KMS-11 (cell line): Measurements from ENCODE around the gene RNF214.

Experiments used
- H2AFZ ChIP-seq: fragments of 200-600 bp; sonication (generic); 2 replicates; pipeline ENCODE4 v1.6.1; 2016; ENCODE audit warnings: antibody characterized with exemption, mixed run types, low read depth
- H3K27ac ChIP-seq: fragments of 200-600 bp; sonication (generic); 2 replicates; pipeline ENCODE4 v1.6.1; 2016; ENCODE audit warnings: mild to moderate bottlenecking, mixed run types
- H3K27me3 ChIP-seq: fragments of 200-600 bp; sonication (generic); 2 replicates; pipeline ENCODE4 v1.6.1; 2017; ENCODE audit warnings: mild to moderate bottlenecking, low read depth, mixed run types, moderate library complexity; ENCODE audit not compliant: insufficient read depth
- H3K36me3 ChIP-seq: fragments of 200-600 bp; sonication (generic); 2 replicates; pipeline ENCODE4 v1.6.1; 2017; ENCODE audit warnings: mild to moderate bottlenecking, mixed run types; ENCODE audit not compliant: insufficient read depth
- H3K4me1 ChIP-seq: fragments of 200-600 bp; sonication (generic); 2 replicates; pipeline ENCODE4 v1.6.1; 2016; ENCODE audit warnings: mild to moderate bottlenecking, low read depth, mixed run types; ENCODE audit not compliant: poor library complexity, severe bottlenecking
- H3K4me2 ChIP-seq: fragments of 200-600 bp; sonication (generic); 2 replicates; pipeline ENCODE4 v1.7.0; 2016; ENCODE audit warnings: mild to moderate bottlenecking, mixed run types
- H3K4me3 ChIP-seq: fragments of 200-600 bp; sonication (generic); IDR thresholded peaks from 2 replicates; pipeline ENCODE4 v1.6.1; 2017; ENCODE audit warnings: low read depth, low read length, mixed read lengths; ENCODE audit not compliant: insufficient read depth
- H3K79me2 ChIP-seq: fragments of 200-600 bp; sonication (generic); 2 replicates; pipeline ENCODE4 v1.6.1; 2016; ENCODE audit warnings: low read depth, mixed run types; ENCODE audit not compliant: insufficient read depth
- H3K9ac ChIP-seq: fragments of 200-600 bp; sonication (generic); 2 replicates; pipeline ENCODE4 v1.6.1; 2016; ENCODE audit warnings: mild to moderate bottlenecking, mixed run types
- H4K20me1 ChIP-seq: fragments of 200-600 bp; sonication (generic); 2 replicates; pipeline ENCODE4 v1.6.1; 2016; ENCODE audit warnings: mild to moderate bottlenecking, mixed run types; ENCODE audit not compliant: insufficient read depth
- CTCF ChIP-seq: fragments of 200-600 bp; sonication (generic); conservative IDR thresholded peaks from 2 replicates; pipeline ENCODE4 v1.6.1; 2017; ENCODE audit warnings: low read depth, mild to moderate bottlenecking, antibody characterized with exemption, low read length, moderate library complexity, mixed read lengths

RNF214 gene

GRCh38 chr11:117188620-117189081 lies 43.8 kb upstream of the RNF214 start:
- no peaks in the 10 kb centered on the region for H3K4me1 ChIP-seq
- TF ChIP-seq CTCF = no peak
- H2AFZ ChIP-seq = no peak overlapping the region
- H3K4me3 ChIP-seq = no peak overlapping the region
- H3K27me3 ChIP-seq = no peaks in the 10 kb centered on the region
- H3K9ac ChIP-seq = no peak overlapping the region
- no peak overlapping the region for H3K4me2 ChIP-seq
- H3K36me3 ChIP-seq = no peaks in the 10 kb centered on the region
- H4K20me1 ChIP-seq = no peaks in the 10 kb centered on the region
- no peaks in the 10 kb centered on the region for H3K79me2 ChIP-seq
- no peak overlapping the region for H3K27ac ChIP-seq

DNA sequence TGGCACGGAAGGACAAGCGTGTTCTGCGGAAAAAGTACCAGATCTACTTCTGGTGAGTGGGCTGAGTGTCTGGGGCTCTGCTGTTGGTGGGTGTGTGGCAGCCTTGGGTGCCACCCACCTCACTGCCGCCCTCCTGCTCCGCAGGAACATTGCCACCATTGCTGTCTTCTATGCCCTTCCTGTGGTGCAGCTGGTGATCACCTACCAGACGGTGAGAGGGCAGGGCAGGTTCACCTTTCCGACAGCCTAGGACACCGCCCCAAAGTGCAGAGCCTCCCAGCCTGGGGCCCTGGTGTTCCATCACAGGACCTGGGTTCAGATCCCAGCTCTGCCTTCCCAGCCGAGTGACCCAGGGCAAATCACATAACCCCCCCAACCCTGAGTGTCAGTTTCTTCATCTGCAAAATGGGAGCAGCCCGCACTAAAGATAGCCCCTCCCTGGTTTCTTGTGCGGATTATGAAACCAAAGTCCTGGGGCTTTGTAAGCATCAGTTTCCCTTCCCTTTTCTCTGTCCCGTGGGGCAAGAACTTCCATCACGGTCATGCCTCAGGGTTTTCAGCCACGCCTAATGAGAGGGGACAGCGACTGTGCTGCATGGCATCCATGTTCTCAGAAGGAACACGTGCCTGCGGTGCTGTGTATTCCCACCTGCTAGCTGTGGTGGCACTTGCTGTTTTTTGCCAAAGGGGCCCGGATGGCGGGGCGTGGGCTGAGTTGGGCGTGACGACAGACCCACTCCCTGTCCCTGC lies 43.1 kb upstream of the RNF214 start:
- Histone ChIP-seq H4K20me1 (no peaks in the 10 kb centered on the region), H3K4me2 (no peak overlapping the region), H3K27ac (no peak overlapping the region), H3K9ac (no peak overlapping the region), H3K4me3 (no peak overlapping the region), H3K27me3 (no peaks in the 10 kb centered on the region), H3K79me2 (no peaks in the 10 kb centered on the region), H3K36me3 (no peaks in the 10 kb centered on the region), H3K4me1 (no peaks in the 10 kb centered on the region), H2AFZ (no peak overlapping the region)
- no peak for TF ChIP-seq CTCF

GRCh38 chr11:117189941-117190544 lies 42.4 kb upstream of the RNF214 start:
- Histone ChIP-seq H3K9ac (no peak overlapping the region), H3K4me1 (no peaks in the 10 kb centered on the region), H3K27ac (no peak overlapping the region), H4K20me1 (no peaks in the 10 kb centered on the region), H3K4me3 (no peak overlapping the region), H3K27me3 (no peaks in the 10 kb centered on the region), H3K4me2 (no peak overlapping the region), H3K79me2 (no peaks in the 10 kb centered on the region), H2AFZ (no peak overlapping the region), H3K36me3 (no peaks in the 10 kb centered on the region)
- no peak for TF ChIP-seq CTCF

DNA sequence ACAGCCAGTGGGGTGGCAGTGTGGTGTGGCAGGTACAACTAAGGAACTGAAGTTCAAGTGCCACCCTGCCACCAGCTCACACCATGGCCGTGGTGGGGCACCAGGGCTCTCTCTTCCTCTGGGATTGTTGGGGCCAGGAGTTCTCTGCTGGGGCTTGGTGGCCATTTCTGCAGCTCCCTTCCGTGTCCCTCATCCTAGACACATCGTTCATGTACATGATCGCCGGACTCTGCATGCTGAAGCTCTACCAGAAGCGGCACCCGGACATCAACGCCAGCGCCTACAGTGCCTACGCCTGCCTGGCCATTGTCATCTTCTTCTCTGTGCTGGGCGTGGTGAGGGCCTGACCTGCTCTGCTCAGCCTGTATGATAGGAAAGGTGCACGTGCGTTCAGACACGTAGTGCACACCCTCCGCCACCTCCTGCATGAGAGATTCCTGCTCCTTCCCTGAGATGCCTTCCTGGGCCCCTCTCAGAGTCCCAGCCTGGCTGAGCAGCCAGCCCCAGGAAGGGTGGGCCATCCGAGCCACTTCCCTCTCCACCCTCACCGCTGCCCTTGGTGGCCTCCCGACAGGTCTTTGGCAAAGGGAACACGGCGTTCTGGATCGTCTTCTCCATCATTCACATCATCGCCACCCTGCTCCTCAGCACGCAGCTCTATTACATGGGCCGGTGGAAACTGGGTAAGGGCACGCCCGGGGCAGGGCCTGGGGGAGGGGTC lies 40.6 kb upstream of the RNF214 start:
- Histone ChIP-seq H3K9ac (no peak overlapping the region), H3K4me3 (no peak overlapping the region)

More for the DNA sequence above, 40.6 kb upstream of the RNF214 start:
- Histone ChIP-seq H3K27me3 (no peaks in the 10 kb centered on the region), H4K20me1 (no peaks in the 10 kb centered on the region), H3K27ac (no peak overlapping the region), H3K4me2 (no peak overlapping the region), H3K4me1 (no peaks in the 10 kb centered on the region), H2AFZ (no peak overlapping the region), H3K79me2 (no peaks in the 10 kb centered on the region), H3K36me3 (no peaks in the 10 kb centered on the region)
- no peak for TF ChIP-seq CTCF
